ENCODE results near the gene BABAM2.
"Not testable (repeated sequence)": the region's sequence is repeated elsewhere in the genome, so short reads cannot be mapped to it uniquely, and the experiment has no call there.

BABAM2 gene

GRCh38 chr2:27954221-27954673 lies 63.7 kb downstream of the BABAM2 start:
- no peak for DNase-seq

GRCh38 chr2:27954771-27955383 lies 64.3 kb downstream of the BABAM2 start:
- DNase-seq = peak; percentile 52

DNA sequence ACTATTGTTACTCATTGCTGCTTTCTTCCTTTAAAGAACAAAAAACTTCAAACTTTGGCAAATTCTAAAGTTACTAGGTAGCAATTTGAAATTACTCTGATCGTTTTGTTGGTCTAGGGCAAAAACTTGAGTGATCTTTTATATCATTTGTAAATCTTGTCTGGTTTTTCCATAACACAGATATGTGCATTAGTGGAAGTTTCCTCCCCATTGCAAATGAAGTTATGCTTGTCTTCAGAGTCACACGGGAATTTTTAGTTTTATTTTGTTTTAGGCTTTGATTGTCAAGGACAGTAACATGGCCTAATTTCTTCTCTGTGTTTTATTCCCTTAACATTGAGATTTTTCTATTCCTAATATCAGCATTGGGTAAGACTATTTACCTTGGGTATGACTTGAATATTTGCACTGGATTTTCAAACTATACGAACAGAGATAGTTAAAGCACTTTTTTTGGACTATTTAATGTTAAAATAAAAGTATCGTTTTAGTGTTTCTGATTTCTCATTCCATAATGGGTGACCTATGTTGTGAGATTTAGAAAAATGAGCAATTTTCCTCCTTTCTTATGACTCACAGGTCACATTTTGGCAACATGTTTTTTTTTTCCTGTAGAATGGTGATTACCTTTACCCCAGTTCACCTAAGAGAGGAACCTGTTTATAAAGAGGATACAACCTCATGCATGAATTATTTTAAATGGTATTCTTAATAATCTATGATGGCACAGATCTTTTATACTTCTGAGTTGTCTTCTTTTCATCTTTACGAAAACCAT lies 65.0 kb downstream of the BABAM2 start:
- no peak for DNase-seq

DNA sequence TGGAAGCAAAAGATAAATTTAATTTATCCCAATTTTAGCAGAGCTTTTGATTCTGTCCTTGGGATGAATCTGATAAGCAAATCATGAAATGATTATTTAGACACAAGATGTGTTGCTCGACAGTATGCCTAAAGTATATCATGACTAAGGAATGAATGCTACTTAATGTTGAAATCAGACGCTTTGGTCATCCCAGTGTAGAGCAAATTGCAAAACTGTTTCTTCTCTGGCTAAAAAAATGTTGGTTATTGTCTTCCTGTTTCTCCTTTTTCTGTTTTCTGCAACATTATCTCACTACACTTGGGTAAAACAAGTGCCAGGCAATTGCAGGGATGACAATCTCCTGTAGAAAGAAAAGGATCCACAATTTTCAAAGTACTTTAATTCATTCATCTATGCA lies 66.4 kb downstream of the BABAM2 start:
- DNase-seq = no peak

DNA sequence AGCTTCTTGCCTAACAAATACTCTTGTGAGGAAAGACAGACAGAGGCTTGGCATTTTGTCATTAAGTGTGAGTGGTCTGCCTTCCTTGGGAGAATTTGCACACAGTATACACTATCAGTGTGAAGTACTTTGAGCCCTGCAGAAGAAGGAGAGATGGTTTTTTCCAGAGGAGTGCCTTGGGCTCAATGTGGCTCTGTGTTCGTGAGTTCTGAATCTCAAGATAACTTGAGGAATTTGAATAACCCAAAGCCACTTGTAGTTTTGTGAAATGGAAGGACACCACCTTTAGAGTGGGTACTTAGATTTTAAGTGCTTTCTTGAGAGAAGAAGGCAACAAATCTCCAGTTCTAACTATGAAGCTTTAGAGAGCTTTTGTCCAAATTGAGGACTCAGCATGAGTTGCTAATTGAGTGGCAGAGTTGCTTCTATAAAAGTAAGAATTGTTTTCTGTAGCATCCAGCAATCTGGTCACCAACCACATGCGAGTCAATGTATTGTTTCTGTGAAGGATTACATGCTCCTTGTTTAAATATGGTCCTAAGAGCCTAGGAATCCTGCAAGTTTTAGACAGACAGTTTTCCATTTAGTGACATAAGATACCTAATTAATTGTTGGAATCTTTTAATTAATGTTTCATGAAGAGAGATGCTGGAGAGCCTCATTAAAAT lies 68.3 kb downstream of the BABAM2 start:
- no peak for DNase-seq

GRCh38 chr2:27959496-27959895 lies 69.0 kb downstream of the BABAM2 start:
- DNase-seq = no peak

GRCh38 chr2:27960237-27960912 lies 69.8 kb downstream of the BABAM2 start:
- DNase-seq = peak; percentile 17

- DNase-seq = no peak
These were observed 71.5 kb downstream of the BABAM2 start for GRCh38 chr2:27962006-27962405.

- DNase-seq = no peak
These were observed 72.9 kb downstream of the BABAM2 start for GRCh38 chr2:27963472-27963871.

DNA sequence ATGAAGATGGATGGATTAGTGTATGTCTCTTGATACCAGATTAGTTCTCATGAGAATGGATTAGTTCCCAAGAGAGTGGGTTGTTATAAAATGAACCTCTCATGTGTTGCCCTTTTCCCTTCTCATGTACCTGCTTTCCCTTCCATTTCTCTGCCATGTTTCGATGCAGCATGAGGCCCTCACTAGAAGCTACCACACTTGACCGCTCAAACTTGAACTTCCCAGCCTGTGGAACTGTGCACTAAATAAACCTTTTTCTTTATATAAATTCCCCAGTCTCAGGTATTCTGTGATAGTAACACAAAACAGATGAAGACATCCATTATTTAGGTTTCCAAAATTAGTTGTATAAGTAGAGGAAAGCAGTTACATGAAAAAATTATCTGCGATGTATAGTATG lies 73.5 kb downstream of the BABAM2 start:
- no peak for DNase-seq

- DNase-seq = peak; percentile 71
These were observed 75.3 kb downstream of the BABAM2 start for GRCh38 chr2:27965841-27966240.

DNA sequence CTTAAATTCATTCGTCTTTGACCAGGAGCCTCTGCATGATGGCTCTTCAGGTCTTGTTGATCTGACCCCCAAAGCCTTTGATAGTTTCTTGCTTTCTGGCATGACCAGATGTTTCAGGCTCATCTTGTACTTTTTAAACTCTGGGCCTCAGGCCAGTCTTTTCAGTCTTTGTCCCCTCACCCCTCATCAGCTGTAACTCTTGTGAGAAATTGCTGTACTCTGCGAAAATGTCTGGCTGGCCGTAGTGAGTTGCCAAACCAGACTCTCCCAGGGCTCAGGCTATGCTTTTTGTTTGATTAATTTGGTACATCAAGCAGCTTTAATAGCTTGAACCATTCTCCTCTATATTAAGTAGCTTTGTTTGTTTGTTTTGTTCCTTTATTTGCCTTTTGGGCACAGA lies 75.9 kb downstream of the BABAM2 start:
- DNase-seq = no peak

- no peak for DNase-seq
These were observed 76.5 kb downstream of the BABAM2 start for GRCh38 chr2:27967076-27967475.

- DNase-seq = not testable (repeated sequence)
These were observed 77.5 kb downstream of the BABAM2 start for GRCh38 chr2:27968045-27968444.

GRCh38 chr2:27968957-27969356 lies 78.4 kb downstream of the BABAM2 start:
- DNase-seq = not testable (repeated sequence)

- DNase-seq = no peak
These were observed 81.8 kb downstream of the BABAM2 start for GRCh38 chr2:27972311-27972710.

DNA sequence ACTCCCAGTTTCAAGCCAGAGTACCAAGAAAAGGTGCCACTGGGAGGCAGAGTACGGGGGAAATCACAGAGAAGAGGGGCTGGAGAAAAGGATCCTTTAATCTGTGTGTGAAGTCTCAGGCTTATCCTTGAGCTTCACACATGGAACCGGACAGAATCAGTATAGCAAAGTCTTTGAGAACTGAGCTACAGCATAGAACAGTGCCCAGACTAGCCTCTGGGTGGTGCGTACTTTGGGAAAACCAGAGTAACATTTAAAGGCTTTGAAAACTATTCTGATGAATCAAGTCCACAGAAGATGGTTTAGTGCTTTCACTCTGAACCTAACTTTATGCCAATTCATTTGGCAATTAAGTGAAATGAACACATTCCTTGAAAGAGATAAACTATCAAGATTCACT lies 83.1 kb downstream of the BABAM2 start:
- DNase-seq = no peak

DNA sequence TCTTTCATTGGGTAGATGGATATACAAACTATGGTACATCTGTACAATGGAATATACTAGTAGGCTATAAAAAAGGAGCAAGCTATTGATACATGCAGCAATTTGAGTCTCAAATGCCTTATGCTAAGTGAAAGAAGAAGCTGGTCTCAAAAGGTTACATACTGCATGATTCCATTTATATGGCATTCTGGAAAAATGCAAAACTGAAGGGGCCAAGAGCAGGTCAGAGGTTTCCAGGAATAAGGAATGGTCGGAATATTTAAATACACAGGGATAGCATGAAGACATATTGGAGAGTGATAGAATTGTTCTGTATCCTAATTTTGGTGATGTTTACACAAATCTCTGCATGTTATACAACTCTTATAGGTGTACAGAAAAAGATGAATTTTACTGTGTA lies 85.8 kb downstream of the BABAM2 start:
- no peak for DNase-seq

DNA sequence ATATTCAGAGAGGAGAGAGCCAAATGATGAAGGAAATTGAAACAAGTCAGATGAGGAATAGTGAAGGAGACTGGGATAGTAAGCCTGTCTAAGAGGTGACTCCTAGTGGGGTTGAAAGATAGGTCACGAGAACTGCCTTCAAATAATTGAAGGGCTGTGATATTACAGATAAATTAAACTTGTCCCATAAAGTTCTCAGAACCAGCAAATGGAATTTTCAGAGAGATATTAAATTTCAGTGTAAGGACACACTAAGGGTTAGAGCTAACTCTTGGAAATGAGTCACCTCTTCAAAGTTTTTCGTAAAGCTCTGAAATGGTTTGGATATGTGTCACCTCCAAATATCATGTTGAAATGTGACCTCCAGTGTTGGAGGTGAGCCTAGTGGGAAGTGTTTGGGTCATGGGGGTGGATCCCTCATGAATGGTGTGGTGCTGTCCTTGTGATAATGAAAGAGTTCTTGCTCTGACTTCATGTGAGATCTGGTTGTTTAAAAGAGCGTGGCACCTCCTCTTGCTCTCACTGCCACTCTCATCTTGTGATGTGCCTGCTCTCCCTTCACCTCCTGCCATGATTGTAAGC lies 87.3 kb downstream of the BABAM2 start:
- DNase-seq = no peak

DNA sequence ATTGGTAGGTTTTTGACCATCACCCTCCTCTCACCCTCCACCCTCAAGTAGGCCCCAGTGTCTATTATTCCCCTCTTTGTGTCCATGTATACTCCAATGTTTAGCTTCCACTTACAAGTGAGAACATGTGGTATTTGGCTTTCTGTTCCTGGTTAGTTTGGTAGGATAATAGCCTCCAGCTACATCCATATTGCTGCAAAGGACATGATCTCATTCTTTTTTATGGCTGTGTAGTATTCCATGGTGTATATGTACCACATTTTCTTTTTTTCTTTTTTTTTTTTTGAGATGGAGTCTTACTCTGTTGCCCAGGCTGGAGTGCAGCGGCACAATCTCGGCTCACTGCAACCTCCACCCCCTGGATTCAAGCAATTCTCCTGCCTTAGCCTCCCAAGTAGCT lies 88.2 kb downstream of the BABAM2 start:
- DNase-seq = not testable (repeated sequence)

DNA sequence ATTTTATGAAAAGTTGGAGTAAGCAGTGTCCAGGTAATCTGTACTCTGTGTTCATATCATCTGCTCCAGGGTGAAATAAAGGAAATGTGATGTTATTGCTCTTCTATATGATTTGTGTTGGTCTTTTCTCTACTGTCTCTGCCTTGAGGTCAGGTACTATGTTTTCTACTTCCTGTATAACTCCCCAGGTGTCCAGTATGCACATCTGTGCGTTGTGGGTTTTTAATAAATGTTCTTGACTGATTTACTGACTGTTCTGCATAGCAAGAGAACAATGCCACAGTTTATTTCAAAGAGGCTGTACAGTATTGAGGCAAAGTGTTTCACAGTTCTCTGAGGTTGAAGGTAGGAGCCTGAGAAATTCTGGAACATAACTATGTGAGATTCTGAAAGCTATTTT lies 89.7 kb downstream of the BABAM2 start:
- no peak for DNase-seq

GRCh38 chr2:27984153-27984552 lies 93.6 kb downstream of the BABAM2 start:
- no peak for DNase-seq

GRCh38 chr2:27988306-27988705 lies 97.8 kb downstream of the BABAM2 start:
- no peak for DNase-seq
